ENCODE measurements around the gene NIM1K. TPM values are rescaled to one million over a fixed set of nuclear protein-coding genes. Genes with fewer than 3 reads are reported as not detected.
A peak's percentile ranks its signal among the peaks of the same experiment; 100 is the strongest.

NIM1K gene
- total and polyA plus RNA-seq, 2 of the 4 experiments (the other 2 are of a cell fraction): 0.54 to 0.68 TPM

DNA sequence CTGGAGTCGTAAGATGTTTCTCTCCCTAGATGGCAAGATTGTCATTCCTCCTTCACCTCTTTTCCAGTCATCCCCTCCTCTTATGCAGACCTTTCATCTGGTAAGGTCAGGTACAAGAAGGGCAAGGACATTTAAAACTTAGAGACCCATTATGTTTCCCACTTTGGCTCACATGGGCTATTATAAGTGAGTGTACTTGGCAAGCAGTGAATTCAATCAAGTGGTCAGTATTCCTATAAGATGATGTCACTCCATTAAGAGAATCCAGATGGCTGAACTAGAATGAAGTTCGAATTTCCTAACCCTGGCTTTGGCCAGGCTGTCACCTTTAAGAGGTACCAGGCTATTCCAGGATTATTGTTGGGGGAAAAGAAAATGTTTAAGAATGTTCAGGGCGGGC lies 39.1 kb upstream of the NIM1K start:
- intact Hi-C loops (cut with micrococcal nuclease): no loop called here

More for the DNA sequence above, 39.1 kb upstream of the NIM1K start:
- peaks cover 9% of the 10 kb centered on the region for H3K9me1 ChIP-seq (ENCODE audit: insufficient read depth, low read length)
- H4K91ac ChIP-seq (ENCODE audit: insufficient read depth, low read depth, low read length): no peak overlapping the region
- no peak overlapping the region for H2BK5ac ChIP-seq (ENCODE audit: low read depth, low read length, poor library complexity, severe bottlenecking)
- no peak overlapping the region for H2BK20ac ChIP-seq (ENCODE audit: low read depth, low read length)
- no peaks in the 10 kb centered on the region for H3K27me3 ChIP-seq (ENCODE audit: control insufficient read depth, insufficient read depth, low read length)
- H3K36me3 ChIP-seq (ENCODE audit: control insufficient read depth, insufficient read depth, low read length): peaks cover 13% of the 10 kb centered on the region
- TF ChIP-seq NFE2L2 (IDR thresholded peaks at IDR 0.05; ENCODE audit: low read depth, low read length): no peak
- ChIA-PET CTCF (no interaction called here), POLR2A (ENCODE audit: unreplicated experiment) (no interaction called here)
- in situ Hi-C loops (cut with MboI; ENCODE audit: low sequenced_read_pairs) (no loop called here), dilution Hi-C loops (cut with HindIII; ENCODE audit: low sequenced_read_pairs, unreplicated experiment) (no loop called here)
- H4K8ac ChIP-seq (ENCODE audit: low read depth in 2 of 2, low read length in 2 of 2): no peak overlapping the region
- no peak overlapping the region for H3K4me2 ChIP-seq (ENCODE audit: low read depth, low read length)
- ATAC-seq (ENCODE audit: low read depth) (peak; percentile 50), DNase-seq (peak; percentile 76)
- no CpG with 5 or more reads among the region's 3 CpGs for WGBS, 2 experiments (ENCODE audit: extremely low coverage in 2 of 2, insufficient read length in 1 of 2)
- H3K14ac ChIP-seq (replicated peaks; ENCODE audit: low read depth, low read length): no peak overlapping the region
- H2BK15ac ChIP-seq (ENCODE audit: low read depth, low read length): no peak overlapping the region
- H2AK5ac ChIP-seq (ENCODE audit: low read depth, low read length): no peak overlapping the region
- no peak overlapping the region for H3K4me3 ChIP-seq (ENCODE audit: insufficient read depth, low read depth, low read length)
- no peak overlapping the region for H2BK120ac ChIP-seq (ENCODE audit: low read depth, low read length)
- no peak overlapping the region for H3K27ac ChIP-seq (ENCODE audit: insufficient read depth, low read length)
- no peak overlapping the region for H4K5ac ChIP-seq (ENCODE audit: low read depth, low read length)
- no peak overlapping the region for H2AK9ac ChIP-seq (replicated peaks; ENCODE audit: low read depth, low read length, poor library complexity)
- no peak overlapping the region for H2AFZ ChIP-seq (replicated peaks; ENCODE audit: low read length, poor library complexity)
- H3K4ac ChIP-seq (ENCODE audit: low read depth, low read length): no peak overlapping the region
- H3K4me1 ChIP-seq (ENCODE audit: control insufficient read depth, insufficient read depth, low read length): peaks cover 2% of the 10 kb centered on the region; the same call in 1 of the 2 replicates
- no peak overlapping the region for H3K18ac ChIP-seq (ENCODE audit: low read depth, low read length)
- peaks cover 38% of the 10 kb centered on the region for H4K20me1 ChIP-seq (ENCODE audit: insufficient read depth, low read length)
- H3K79me1 ChIP-seq (ENCODE audit: low read depth in 1 of 2, low read length in 2 of 2): peaks cover 49 to 79% of the 10 kb centered on the region in 2 experiments
- H3K23ac ChIP-seq (ENCODE audit: low read depth, low read length): no peak overlapping the region
- H3K56ac ChIP-seq (ENCODE audit: extremely low read depth, insufficient read depth, low read length): no peak overlapping the region
- no peak overlapping the region for H3K9ac ChIP-seq (ENCODE audit: low read depth, low read length)
- no peaks in the 10 kb centered on the region for H3K9me3 ChIP-seq (ENCODE audit: control insufficient read depth, insufficient read depth, low read length)
- BruUV-seq (replicated peaks): no TSS peak

Measured in IMR-90 (cell line).